Activated T-cell treated with anti-CD3 and anti-CD28 coated beads, Interleukin-2, amount 50 U/mL, for 72 hours (primary cell): ENCODE data around the gene CFAP58. TPM values are rescaled to one million over a fixed set of nuclear protein-coding genes. Genes with fewer than 3 reads are reported as not detected.

Experiments
- ATAC-seq, 2 donors: fragments of 150-1000 bp; cut with Tn5 transposase; replicated peaks in 1 of 2; 2 replicates each; pipeline ENCODE4 v1.10.0; 2021; ENCODE audit warnings: moderate library complexity in 2 of 2, mild to moderate bottlenecking in 1 of 2
- DNase-seq, 2 donors: peaks; one replicate each; pipeline ENCODE4 v3.0.0; 2021 to 2022; ENCODE audit warnings: mixed read lengths in 1 of 2
- H3K27ac Mint-ChIP-seq: one replicate; pipeline ENCODE4 v1.8.0; 2022; ENCODE audit warnings: mild to moderate bottlenecking, moderate library complexity, mixed read lengths
- H3K27me3 Mint-ChIP-seq: one replicate; pipeline ENCODE4 v1.8.0; 2022; ENCODE audit warnings: low read depth, mixed read lengths
- H3K36me3 Mint-ChIP-seq, 2 donors: one replicate each; pipeline ENCODE4 v1.8.0; 2022; ENCODE audit warnings: mixed read lengths in 2 of 2, mild to moderate bottlenecking in 1 of 2; ENCODE audit not compliant: insufficient read depth in 2 of 2
- H3K4me1 Mint-ChIP-seq: one replicate; pipeline ENCODE4 v1.8.0; 2022; ENCODE audit warnings: low read depth, mixed read lengths
- H3K4me3 Mint-ChIP-seq, 2 donors: one replicate each; pipeline ENCODE4 v1.8.0; 2022; ENCODE audit warnings: mild to moderate bottlenecking in 2 of 2, mixed read lengths in 2 of 2, moderate library complexity in 2 of 2
- H3K9me3 Mint-ChIP-seq, 2 donors: one replicate each; pipeline ENCODE4 v1.8.0; 2022; ENCODE audit warnings: mixed read lengths in 2 of 2
- total RNA-seq, 2 donors: library from RNA; stranded (reverse); gene quantifications; one replicate each; pipeline ENCODE4 v1.2.3, GENCODE V29; 2022

The CFAP58 gene
- total RNA-seq, 2 donors from 2014 or later, result 0.72 to 1.1 TPM

- Mint-ChIP-seq H3K36me3 (peaks cover 3 to 5% of the 10 kb centered on the region in 2 donors), H3K9me3 (no peaks in the 10 kb centered on the region), H3K4me1 (peaks cover 93% of the 10 kb centered on the region), H3K27me3 (no peaks in the 10 kb centered on the region), H3K4me3 (peak overlapping the region; percentile 55 to 60), H3K27ac (peak overlapping the region; percentile 71)
- no peak for ATAC-seq
- DNase-seq, result no peak
Observed at GRCh38 chr10:104325436-104326435, 27.9 kb upstream of the CFAP58 start.

- ATAC-seq (no peak), DNase-seq (no peak)
- H3K36me3 Mint-ChIP-seq, result peaks cover 3 to 5% of the 10 kb centered on the region in 2 donors
- peak overlapping the region; percentile 26 for H3K27ac Mint-ChIP-seq
- H3K9me3 Mint-ChIP-seq, result no peaks in the 10 kb centered on the region
- H3K4me3 Mint-ChIP-seq, result peak overlapping the region; percentile 84 to 86
- H3K27me3 Mint-ChIP-seq, result no peaks in the 10 kb centered on the region
- H3K4me1 Mint-ChIP-seq, result peaks cover 100% of the 10 kb centered on the region
Observed at GRCh38 chr10:104326991-104327610, 26.5 kb upstream of the CFAP58 start.

- Mint-ChIP-seq H3K4me1 (peaks cover 100% of the 10 kb centered on the region), H3K9me3 (no peaks in the 10 kb centered on the region), H3K4me3 (peak overlapping the region; percentile 84 to 86), H3K36me3 (peaks cover 3 to 5% of the 10 kb centered on the region in 2 donors), H3K27ac (peak overlapping the region; percentile 53), H3K27me3 (no peaks in the 10 kb centered on the region)
- ATAC-seq, result no peak
- no peak for DNase-seq
Observed at GRCh38 chr10:104327745-104328645, 25.6 kb upstream of the CFAP58 start.

GRCh38 chr10:104328646-104328895 lies 25.1 kb upstream of the CFAP58 start:
- Mint-ChIP-seq H3K36me3 (peaks cover 5% of the 10 kb centered on the region in 2 donors), H3K9me3 (no peaks in the 10 kb centered on the region), H3K4me1 (peaks cover 100% of the 10 kb centered on the region), H3K4me3 (peak overlapping the region; percentile 84 to 86), H3K27ac (peak overlapping the region; percentile 79), H3K27me3 (no peaks in the 10 kb centered on the region)
- DNase-seq (no peak), ATAC-seq (no peak)

- peak; percentile 90 to 91 for ATAC-seq
- peaks cover 100% of the 10 kb centered on the region for H3K4me1 Mint-ChIP-seq
Observed at GRCh38 chr10:104328896-104329710, 24.5 kb upstream of the CFAP58 start.

GRCh38 chr10:104329735-104330134 lies 23.9 kb upstream of the CFAP58 start:
- Mint-ChIP-seq H3K4me1 (peaks cover 99% of the 10 kb centered on the region), H3K27me3 (no peaks in the 10 kb centered on the region), H3K27ac (peak overlapping the region; percentile 79), H3K4me3 (peak overlapping the region; percentile 84 to 86), H3K9me3 (no peaks in the 10 kb centered on the region), H3K36me3 (peaks cover 3 to 5% of the 10 kb centered on the region in 2 donors)
- peak in 1 of 2 donors; percentile 12 for ATAC-seq
- DNase-seq, result no peak

More at GRCh38 chr10:104328896-104329710, 24.5 kb upstream of the CFAP58 start:
- Mint-ChIP-seq H3K36me3 (peaks cover 4 to 5% of the 10 kb centered on the region in 2 donors), H3K4me3 (peak overlapping the region; percentile 84 to 86), H3K27me3 (no peaks in the 10 kb centered on the region), H3K9me3 (no peaks in the 10 kb centered on the region), H3K27ac (peak overlapping the region; percentile 79)
- DNase-seq, result peak; percentile 82 to 91

- ATAC-seq (no peak), DNase-seq (no peak)
- Mint-ChIP-seq H3K9me3 (no peaks in the 10 kb centered on the region), H3K4me1 (peaks cover 99% of the 10 kb centered on the region), H3K4me3 (peak overlapping the region; percentile 84 to 86), H3K36me3 (peaks cover 2 to 3% of the 10 kb centered on the region in 2 donors), H3K27me3 (no peaks in the 10 kb centered on the region), H3K27ac (peak overlapping the region; percentile 3)
Observed at GRCh38 chr10:104330168-104331110, 23.2 kb upstream of the CFAP58 start.

- no peak for DNase-seq
- peaks cover 99% of the 10 kb centered on the region for H3K4me1 Mint-ChIP-seq
- H3K9me3 Mint-ChIP-seq, result no peaks in the 10 kb centered on the region
- H3K27me3 Mint-ChIP-seq, result no peaks in the 10 kb centered on the region
- no peak for ATAC-seq
- H3K4me3 Mint-ChIP-seq, result no peak overlapping the region
- H3K36me3 Mint-ChIP-seq, result peaks cover 2 to 3% of the 10 kb centered on the region in 2 donors
- no peak overlapping the region for H3K27ac Mint-ChIP-seq
Observed at GRCh38 chr10:104331208-104331838, 22.3 kb upstream of the CFAP58 start.

GRCh38 chr10:104332243-104333031 lies 21.2 kb upstream of the CFAP58 start:
- no peaks in the 10 kb centered on the region for H3K27me3 Mint-ChIP-seq
- no peaks in the 10 kb centered on the region for H3K9me3 Mint-ChIP-seq
- H3K27ac Mint-ChIP-seq, result no peak overlapping the region
- H3K4me3 Mint-ChIP-seq, result peak overlapping the region; percentile 41 to 70
- H3K36me3 Mint-ChIP-seq, result peaks cover 8 to 9% of the 10 kb centered on the region in 2 donors
- DNase-seq (no peak), ATAC-seq (no peak)
- peaks cover 95% of the 10 kb centered on the region for H3K4me1 Mint-ChIP-seq

- Mint-ChIP-seq H3K27me3 (no peaks in the 10 kb centered on the region), H3K4me3 (peak overlapping the region; percentile 41 to 70), H3K36me3 (peaks cover 9 to 10% of the 10 kb centered on the region in 2 donors), H3K4me1 (peaks cover 88% of the 10 kb centered on the region), H3K27ac (peak overlapping the region; percentile 56), H3K9me3 (no peaks in the 10 kb centered on the region)
- DNase-seq (peak; percentile 50 to 59), ATAC-seq (no peak)
Observed at GRCh38 chr10:104333032-104333727, 20.5 kb upstream of the CFAP58 start.
